IMR-90 (cell line): ENCODE results near the gene DPYD. TPM values are rescaled to one million over a fixed set of nuclear protein-coding genes. Genes with fewer than 3 reads are reported as not detected.

Experiments
- ATAC-seq: fragments of 200-7000 bp; cut with Tn5 transposase; 2 replicates; pipeline ENCODE4 v1.9.1; 2020; ENCODE audit warnings: low read depth, mild to moderate bottlenecking, moderate library complexity
- BruUV-seq: library from RNA; stranded (reverse); fragments of 400-500 nt; replicated peaks from 2 replicates; lab custom pipeline; 2021; lab: Mats Ljungman, UMichigan
- CTCF ChIA-PET: fragments of 300-600 bp; formaldehyde crosslinking; extraction: SDS; loops from one replicate; lab custom pipeline; 2021; ENCODE audit warnings: antibody characterized with exemption; lab: Yijun Ruan, JAX
- POLR2A ChIA-PET: fragments of 300-600 bp; sonication (Branson Sonifier 250); formaldehyde crosslinking; loops from one replicate; lab custom pipeline; 2022; ENCODE audit warnings: antibody characterized with exemption; ENCODE audit not compliant: unreplicated experiment; lab: Charles Lee
- DNase-seq: peaks from one replicate; pipeline ENCODE4 v3.0.0; 2013
- H2AFZ ChIP-seq: replicated peaks from 2 replicates; pipeline ENCODE3; 2013; ENCODE audit warnings: low read length, mild to moderate bottlenecking; ENCODE audit not compliant: poor library complexity
- H2AK5ac ChIP-seq: 2 replicates; pipeline ENCODE4 v1.6.1; 2013; ENCODE audit warnings: low read depth, low read length, inconsistent platforms
- H2AK9ac ChIP-seq: replicated peaks from 2 replicates; pipeline ENCODE3; 2013; ENCODE audit warnings: mild to moderate bottlenecking, low read depth, low read length, moderate library complexity; ENCODE audit not compliant: poor library complexity
- H2BK120ac ChIP-seq: 2 replicates; pipeline ENCODE4 v1.6.1; 2013; ENCODE audit warnings: low read depth, low read length, inconsistent platforms
- H2BK15ac ChIP-seq: 3 replicates; pipeline ENCODE4 v1.6.1; 2013; ENCODE audit warnings: low read depth, low read length, inconsistent platforms
- H2BK20ac ChIP-seq: 2 replicates; pipeline ENCODE4 v1.6.1; 2013; ENCODE audit warnings: low read depth, mild to moderate bottlenecking, inconsistent platforms, low read length, moderate library complexity
- H2BK5ac ChIP-seq: 2 replicates; pipeline ENCODE4 v1.6.1; 2013; ENCODE audit warnings: mild to moderate bottlenecking, low read depth, low read length, inconsistent platforms; ENCODE audit not compliant: poor library complexity, severe bottlenecking
- H3K14ac ChIP-seq: replicated peaks from 2 replicates; pipeline ENCODE4 v1.6.1; 2013; ENCODE audit warnings: low read depth, low read length, inconsistent platforms
- H3K18ac ChIP-seq: 2 replicates; pipeline ENCODE4 v1.6.1; 2013; ENCODE audit warnings: low read depth, low read length, control low read depth
- H3K23ac ChIP-seq: 2 replicates; pipeline ENCODE4 v1.6.1; 2013; ENCODE audit warnings: low read depth, low read length, inconsistent platforms
- H3K27ac ChIP-seq: 2 replicates; pipeline ENCODE4 v1.5.1; 2013; ENCODE audit warnings: mild to moderate bottlenecking, control low read depth, low read length; ENCODE audit not compliant: insufficient read depth
- H3K27me3 ChIP-seq: 2 replicates; pipeline ENCODE4 v1.6.1; 2013; ENCODE audit warnings: low read length; ENCODE audit not compliant: control insufficient read depth, insufficient read depth
- H3K36me3 ChIP-seq: 2 replicates; pipeline ENCODE4 v1.6.1; 2013; ENCODE audit warnings: low read length, mixed read lengths; ENCODE audit not compliant: control insufficient read depth, insufficient read depth
- H3K4ac ChIP-seq: 2 replicates; pipeline ENCODE4 v1.6.1; 2013; ENCODE audit warnings: low read depth, low read length, inconsistent platforms
- H3K4me1 ChIP-seq: 2 replicates; pipeline ENCODE4 v1.6.1; 2013; ENCODE audit warnings: low read length, mixed read lengths; ENCODE audit not compliant: control insufficient read depth, insufficient read depth
- H3K4me2 ChIP-seq: 2 replicates; pipeline ENCODE4 v1.6.1; 2013; ENCODE audit warnings: low read depth, mild to moderate bottlenecking, control low read depth, low read length, moderate library complexity
- H3K4me3 ChIP-seq: 2 replicates; pipeline ENCODE4 v1.5.1; 2013; ENCODE audit warnings: low read depth, mild to moderate bottlenecking, control low read depth, low read length, moderate library complexity; ENCODE audit not compliant: insufficient read depth
- H3K56ac ChIP-seq: 2 replicates; pipeline ENCODE4 v1.6.1; 2013; ENCODE audit warnings: low read length, inconsistent platforms; ENCODE audit not compliant: insufficient read depth; ENCODE audit errors: extremely low read depth
- H3K79me1 ChIP-seq, 2 experiments: 2 replicates each; pipeline ENCODE4 v1.6.1; 2013; ENCODE audit warnings: low read length in 2 of 2, inconsistent platforms in 1 of 2, low read depth in 1 of 2
- H3K9ac ChIP-seq: 2 replicates; pipeline ENCODE4 v1.6.1; 2013; ENCODE audit warnings: low read depth, low read length, control low read depth
- H3K9me1 ChIP-seq: 2 replicates; pipeline ENCODE4 v1.6.1; 2013; ENCODE audit warnings: low read length, inconsistent platforms; ENCODE audit not compliant: insufficient read depth
- H3K9me3 ChIP-seq: 2 replicates; pipeline ENCODE4 v1.6.1; 2013; ENCODE audit warnings: low read length; ENCODE audit not compliant: control insufficient read depth, insufficient read depth
- H4K20me1 ChIP-seq: 2 replicates; pipeline ENCODE4 v1.6.1; 2013; ENCODE audit warnings: low read length, inconsistent platforms; ENCODE audit not compliant: insufficient read depth
- H4K5ac ChIP-seq: 2 replicates; pipeline ENCODE4 v1.6.1; 2013; ENCODE audit warnings: mild to moderate bottlenecking, low read depth, low read length, control low read depth
- H4K8ac ChIP-seq, 2 experiments: 2 replicates each; pipeline ENCODE4 v1.6.1; 2013; ENCODE audit warnings: low read depth in 2 of 2, low read length in 2 of 2, control low read depth in 1 of 2, inconsistent platforms in 1 of 2
- H4K91ac ChIP-seq: 2 replicates; pipeline ENCODE4 v1.6.1; 2013; ENCODE audit warnings: low read depth, low read length, inconsistent platforms; ENCODE audit not compliant: insufficient read depth
- FOS ChIP-seq: fragments of 150-350 bp; IDR thresholded peaks from 2 replicates; pipeline ENCODE4 v1.6.1; 2016; ENCODE audit warnings: low read depth, low read length
- MAFK ChIP-seq: IDR thresholded peaks from 2 replicates; pipeline ENCODE4 v1.6.1; 2012; ENCODE audit warnings: low read depth, low read length, improper control_type of control experiment
- NFE2L2 ChIP-seq: fragments of 150-350 bp; IDR thresholded peaks from 2 replicates; pipeline ENCODE4 v1.6.1; 2016; ENCODE audit warnings: low read depth, mild to moderate bottlenecking, low read length
- RFX5 ChIP-seq: IDR thresholded peaks from 2 replicates; pipeline ENCODE4 v1.8.0; 2012; ENCODE audit warnings: low read depth, mild to moderate bottlenecking, low read length, moderate library complexity
- SMC3 ChIP-seq: fragments of 150-350 bp; IDR thresholded peaks from 2 replicates; pipeline ENCODE4 v1.6.1; 2016; ENCODE audit warnings: low read depth, mild to moderate bottlenecking, antibody characterized with exemption, low read length, moderate library complexity
- WGBS, 2 experiments: methylation state at CpG; one replicate each; pipeline versions ENCODE4 v1.1.5 to v1.1.7; 2013; ENCODE audit warnings: missing lambda C conversion rate in 2 of 2; ENCODE audit not compliant: insufficient read length in 1 of 2; ENCODE audit errors: extremely low coverage in 2 of 2; 5-methylcytosine and 5-hydroxymethylcytosine counted together
- dilution Hi-C: fragments of 300-500 bp; cut with HindIII; formaldehyde crosslinking; loops from one replicate; pipeline ENCODE4 v1.14.3; 2018; ENCODE audit warnings: low sequenced_read_pairs; ENCODE audit not compliant: unreplicated experiment
- in situ Hi-C: fragments of 300-500 bp; cut with MboI; formaldehyde crosslinking; loops from 3 replicates; pipeline ENCODE4 v1.14.3; 2019; ENCODE audit warnings: low sequenced_read_pairs, inconsistent platforms, mixed read lengths
- intact Hi-C: fragments of 100-400 bp; cut with micrococcal nuclease; formaldehyde crosslinking; loops from 2 replicates; pipeline ENCODE4 v1.10.0; 2022
- polyA plus RNA-seq, 3 experiments: library from polyadenylated mRNA; depleted of rRNA; stranded (reverse); fragments of >200 nt; gene quantifications; 2 replicates each; pipeline ENCODE4 v1.2.3, GENCODE V29; 2012; ENCODE audit warnings: low replicate concordance in 1 of 3
- total RNA-seq: library from RNA; depleted of rRNA; stranded (reverse); fragments of >200 nt; gene quantifications from 2 replicates; pipeline ENCODE4 v1.2.3, GENCODE V29; 2012
- TF ChIP-seq, protein P1 (sequence below): conservative IDR thresholded peaks from 2 replicates; pipeline ENCODE4 v1.5.1; 2012; ENCODE audit warnings: mild to moderate bottlenecking, low read depth, low read length, improper control_type of control experiment

Gene DPYD
- total and polyA plus RNA-seq, 2 of the 4 experiments (the other 2 are of a cell fraction), result 9.3 to 47.3 TPM

DNA sequence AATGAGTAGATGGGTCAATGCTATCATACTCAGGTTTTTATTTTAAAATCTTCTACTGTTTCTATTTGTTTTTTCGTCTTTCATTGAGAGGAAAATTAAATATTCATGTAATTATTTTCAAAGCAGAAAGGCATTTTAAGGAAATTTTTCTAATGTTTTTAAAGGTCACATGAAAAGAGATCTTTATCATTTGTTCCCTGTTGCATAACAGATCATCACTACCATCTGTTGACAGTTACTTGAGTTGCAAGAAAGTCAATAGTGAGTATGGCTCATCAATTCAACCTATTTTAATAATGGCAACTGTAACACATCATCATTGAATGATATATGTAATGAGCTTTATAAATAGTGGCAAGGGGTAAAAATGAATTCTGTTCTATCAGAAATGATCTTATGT, 369.7 kb downstream of the DPYD start:
- dilution Hi-C loops (no loop called here), in situ Hi-C loops (no loop called here), intact Hi-C loops (loop anchor here (10.0 kb wide), 1 partner anchor 494 kb away; no protein-coding TSS in a partner anchor)
- ChIA-PET CTCF (no interaction called here), POLR2A (no interaction called here)
- WGBS, 2 experiments, result no CpG with 5 or more reads among the region's 1 CpG
- Histone ChIP-seq H4K20me1 (no peaks in the 10 kb centered on the region), H3K9me3 (no peaks in the 10 kb centered on the region), H4K91ac (no peak overlapping the region), H3K27ac (no peak overlapping the region), H2BK20ac (no peak overlapping the region), H3K4me3 (no peak overlapping the region), H3K27me3 (no peaks in the 10 kb centered on the region), H4K8ac (no peak overlapping the region), H3K36me3 (no peaks in the 10 kb centered on the region), H3K14ac (no peak overlapping the region), H2AFZ (no peak overlapping the region), H3K9me1 (no peaks in the 10 kb centered on the region), H3K9ac (no peak overlapping the region), H3K4me1 (no peaks in the 10 kb centered on the region), H2BK5ac (no peak overlapping the region), H3K23ac (no peak overlapping the region), H3K4me2 (no peak overlapping the region), H2AK9ac (no peak overlapping the region), H3K79me1 (no peaks in the 10 kb centered on the region), H3K18ac (no peak overlapping the region), H2BK15ac (no peak overlapping the region), H3K4ac (no peak overlapping the region), H2BK120ac (no peak overlapping the region), H3K56ac (no peak overlapping the region), H2AK5ac (no peak overlapping the region), H4K5ac (no peak overlapping the region)
- no peak for TF ChIP-seq NFE2L2
- TF ChIP-seq, protein P1, sequence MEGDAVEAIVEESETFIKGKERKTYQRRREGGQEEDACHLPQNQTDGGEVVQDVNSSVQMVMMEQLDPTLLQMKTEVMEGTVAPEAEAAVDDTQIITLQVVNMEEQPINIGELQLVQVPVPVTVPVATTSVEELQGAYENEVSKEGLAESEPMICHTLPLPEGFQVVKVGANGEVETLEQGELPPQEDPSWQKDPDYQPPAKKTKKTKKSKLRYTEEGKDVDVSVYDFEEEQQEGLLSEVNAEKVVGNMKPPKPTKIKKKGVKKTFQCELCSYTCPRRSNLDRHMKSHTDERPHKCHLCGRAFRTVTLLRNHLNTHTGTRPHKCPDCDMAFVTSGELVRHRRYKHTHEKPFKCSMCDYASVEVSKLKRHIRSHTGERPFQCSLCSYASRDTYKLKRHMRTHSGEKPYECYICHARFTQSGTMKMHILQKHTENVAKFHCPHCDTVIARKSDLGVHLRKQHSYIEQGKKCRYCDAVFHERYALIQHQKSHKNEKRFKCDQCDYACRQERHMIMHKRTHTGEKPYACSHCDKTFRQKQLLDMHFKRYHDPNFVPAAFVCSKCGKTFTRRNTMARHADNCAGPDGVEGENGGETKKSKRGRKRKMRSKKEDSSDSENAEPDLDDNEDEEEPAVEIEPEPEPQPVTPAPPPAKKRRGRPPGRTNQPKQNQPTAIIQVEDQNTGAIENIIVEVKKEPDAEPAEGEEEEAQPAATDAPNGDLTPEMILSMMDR, result no peak
- no peak for TF ChIP-seq SMC3
- TF ChIP-seq RFX5, result no peak
- no peak for TF ChIP-seq MAFK
- TF ChIP-seq FOS, result no peak
- ATAC-seq (no peak), DNase-seq (no peak)
- no TSS peak for BruUV-seq
